K562 (cell line): ENCODE measurements around the gene RFX7. TPM values are rescaled to one million over a fixed set of nuclear protein-coding genes. Genes with fewer than 3 reads are reported as not detected.
A peak's percentile ranks its signal among the peaks of the same experiment; 100 is the strongest.

ENCODE experiments used
- CEBPG ChIP-seq, 3 experiments: fragments of 200-800 bp in 1 of 3; sonication (Bioruptor generic) in 1 of 3; sonication (generic) in 1 of 3; formaldehyde crosslinking in 1 of 3; IDR thresholded peaks in 2 of 3; conservative IDR thresholded peaks in 1 of 3; 2 replicates each; pipeline versions ENCODE4 v1.6.1 to v1.8.0; 2016 to 2022; ENCODE audit warnings: missing compliant biosample characterization in 2 of 3, missing genetic modification characterization in 2 of 3, mild to moderate bottlenecking in 1 of 3, missing genetic modification reagents in 1 of 3
- ETS1 ChIP-seq: conservative IDR thresholded peaks from 2 replicates; pipeline ENCODE4 v1.6.1; 2011; ENCODE audit warnings: low read depth, mild to moderate bottlenecking, low read length; ENCODE audit not compliant: control insufficient read depth
- HNRNPL ChIP-seq: fragments of 200-400 bp; formaldehyde crosslinking; IDR thresholded peaks from 2 replicates; pipeline ENCODE4 v1.6.1; 2017; ENCODE audit warnings: low read depth, mild to moderate bottlenecking, low read length
- KLF6 ChIP-seq: fragments of 250-450 bp; sonication (Bioruptor Pico); IDR thresholded peaks from 2 replicates; pipeline ENCODE4 v1.4.0; 2020; ENCODE audit warnings: mild to moderate bottlenecking, moderate library complexity, borderline replicate concordance
- POLR2A ChIP-seq: fragments of 450-650 bp; conservative IDR thresholded peaks from 2 replicates; pipeline ENCODE4 v1.6.1; 2016
- SPI1 ChIP-seq: IDR thresholded peaks from 2 replicates; pipeline ENCODE4 v1.6.1; 2011; ENCODE audit warnings: low read depth, low read length, control low read depth, borderline replicate concordance
- ZNF592 ChIP-seq: fragments of 450-650 bp; IDR thresholded peaks from 2 replicates; pipeline ENCODE4 v1.6.1; 2017; ENCODE audit warnings: antibody characterized with exemption, mild to moderate bottlenecking
- ZNF639 ChIP-seq, 2 experiments: fragments of 200-800 bp in 1 of 2; sonication (Bioruptor generic) in 1 of 2; sonication (generic) in 1 of 2; formaldehyde crosslinking in 1 of 2; IDR thresholded peaks in 1 of 2; conservative IDR thresholded peaks in 1 of 2; 2 replicates each; pipeline versions ENCODE4 v1.5.0 to v1.6.1; 2016 to 2020; ENCODE audit warnings: missing compliant biosample characterization in 1 of 2, missing genetic modification characterization in 1 of 2, missing genetic modification reagents in 1 of 2
- ZNF644 ChIP-seq: fragments of 200-800 bp; sonication (Bioruptor generic); IDR thresholded peaks from 2 replicates; pipeline ENCODE4 v1.6.1; 2016; ENCODE audit warnings: low read depth, missing genetic modification characterization, missing compliant biosample characterization
- ZNF717 ChIP-seq: fragments of 250-450 bp; sonication (Bioruptor Pico); IDR thresholded peaks from 2 replicates; pipeline ENCODE4 v1.5.0; 2021
- polyA plus RNA-seq, 8 experiments: library from polyadenylated mRNA; depleted of rRNA in 4 of 8; stranded (reverse) in 5 of 8; unstranded in 3 of 8; fragments of >200 nt; fragmentation: Nextera tagmentation in 2 of 8; fragmentation: Illumina TruSeq in 1 of 8; extraction: Ambion mirVana in 2 of 8; extraction: Trizol in 1 of 8; gene quantifications; 2 replicates each; pipeline versions ENCODE4 v1.2.1 to v1.2.3, GENCODE V29; 2011 to 2014; ENCODE audit warnings: inconsistent platforms in 1 of 8, missing spikeins in 1 of 8
- total RNA-seq, 7 experiments: library from RNA; depleted of rRNA in 6 of 7; stranded (reverse); fragments of >200 nt in 6 of 7; fragmentation: Illumina TruSeq in 2 of 7; extraction: Trizol in 2 of 7; gene quantifications; 2 replicates each; pipeline versions ENCODE4 v1.2.1 to v1.2.3, GENCODE V29; 2011 to 2021; ENCODE audit warnings: low replicate concordance in 1 of 7
- TF ChIP-seq, protein P1 (sequence below), 2 experiments: fragments of 450-650 bp; IDR thresholded peaks; 2 replicates each; pipeline ENCODE4 v1.6.1; 2018; ENCODE audit warnings: mild to moderate bottlenecking in 2 of 2, low read depth in 1 of 2; ENCODE audit not compliant: partially characterized antibody in 2 of 2

RFX7 gene
- total and polyA plus RNA-seq, 9 of the 15 experiments (the other 6 are each of a cell fraction or from before 2014, with no cell fraction given), result 2.4 to 17.9 (median 6.3) TPM

DNA sequence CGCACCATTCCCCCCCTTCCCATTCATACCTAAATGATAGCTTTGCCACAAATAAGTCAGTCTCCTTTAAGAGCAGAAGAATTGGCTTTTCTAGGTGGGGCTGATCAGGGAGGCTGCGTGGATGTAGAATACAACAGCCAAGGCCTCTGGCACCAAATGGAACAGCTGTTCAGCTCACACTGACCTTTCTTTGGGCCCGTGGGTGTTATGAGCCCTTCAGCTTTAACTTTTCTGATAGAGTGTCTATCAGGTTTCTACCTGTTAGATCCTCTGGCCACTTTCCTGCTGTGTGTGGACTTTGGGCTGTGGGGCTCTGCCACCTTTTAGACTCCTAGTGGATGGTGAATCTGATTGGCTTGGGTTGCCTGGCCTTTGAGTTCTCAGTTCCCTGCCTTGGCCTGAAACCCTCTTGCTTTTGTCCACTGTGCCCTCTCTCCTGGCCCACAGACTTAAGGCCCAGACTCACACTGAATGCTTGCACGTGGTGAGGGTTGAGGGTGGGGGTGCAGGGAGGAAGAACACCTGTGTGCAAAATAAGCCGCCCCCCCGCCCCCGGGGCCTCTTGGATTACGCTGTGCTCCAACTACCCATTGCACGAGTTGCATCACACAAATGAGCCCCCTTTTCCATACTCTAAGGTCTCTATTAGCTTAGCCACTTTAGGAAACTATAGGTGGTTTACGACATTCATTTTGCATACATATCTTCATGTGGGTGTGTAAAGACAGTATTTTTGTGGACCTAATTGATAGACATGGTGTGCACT, 1.3 kb upstream of the RFX7 start (continued):
- TF ChIP-seq ZNF639 (CRISPR knock-in tag; conservative IDR thresholded peaks at IDR 0.05 in 1 of 2, IDR thresholded peaks at IDR 0.05 in 1 of 2) (peak in 1 of 2 experiments; percentile 44; a peak in 1 of 4 replicates), POLR2A (peak; percentile 14; the same call in 1 of the 2 replicates), ZNF592 (peak; percentile 78; the same call in 1 of the 2 replicates), KLF6 (CRISPR knock-in tag) (no peak), ZNF644 (peak; percentile 58; the same call in 1 of the 2 replicates), ETS1 (no peak), SPI1 (no peak), CEBPG (CRISPR knock-in tag; IDR thresholded peaks at IDR 0.05) (peak; percentile 71), CEBPG (tag; conservative IDR thresholded peaks at IDR 0.05 in 1 of 2, IDR thresholded peaks at IDR 0.05 in 1 of 2) (peak in 1 of 2 experiments; percentile 58; a peak in 2 of 4 replicates), ZNF717 (CRISPR knock-in tag) (no peak), HNRNPL (no peak)
- TF ChIP-seq, protein P1, sequence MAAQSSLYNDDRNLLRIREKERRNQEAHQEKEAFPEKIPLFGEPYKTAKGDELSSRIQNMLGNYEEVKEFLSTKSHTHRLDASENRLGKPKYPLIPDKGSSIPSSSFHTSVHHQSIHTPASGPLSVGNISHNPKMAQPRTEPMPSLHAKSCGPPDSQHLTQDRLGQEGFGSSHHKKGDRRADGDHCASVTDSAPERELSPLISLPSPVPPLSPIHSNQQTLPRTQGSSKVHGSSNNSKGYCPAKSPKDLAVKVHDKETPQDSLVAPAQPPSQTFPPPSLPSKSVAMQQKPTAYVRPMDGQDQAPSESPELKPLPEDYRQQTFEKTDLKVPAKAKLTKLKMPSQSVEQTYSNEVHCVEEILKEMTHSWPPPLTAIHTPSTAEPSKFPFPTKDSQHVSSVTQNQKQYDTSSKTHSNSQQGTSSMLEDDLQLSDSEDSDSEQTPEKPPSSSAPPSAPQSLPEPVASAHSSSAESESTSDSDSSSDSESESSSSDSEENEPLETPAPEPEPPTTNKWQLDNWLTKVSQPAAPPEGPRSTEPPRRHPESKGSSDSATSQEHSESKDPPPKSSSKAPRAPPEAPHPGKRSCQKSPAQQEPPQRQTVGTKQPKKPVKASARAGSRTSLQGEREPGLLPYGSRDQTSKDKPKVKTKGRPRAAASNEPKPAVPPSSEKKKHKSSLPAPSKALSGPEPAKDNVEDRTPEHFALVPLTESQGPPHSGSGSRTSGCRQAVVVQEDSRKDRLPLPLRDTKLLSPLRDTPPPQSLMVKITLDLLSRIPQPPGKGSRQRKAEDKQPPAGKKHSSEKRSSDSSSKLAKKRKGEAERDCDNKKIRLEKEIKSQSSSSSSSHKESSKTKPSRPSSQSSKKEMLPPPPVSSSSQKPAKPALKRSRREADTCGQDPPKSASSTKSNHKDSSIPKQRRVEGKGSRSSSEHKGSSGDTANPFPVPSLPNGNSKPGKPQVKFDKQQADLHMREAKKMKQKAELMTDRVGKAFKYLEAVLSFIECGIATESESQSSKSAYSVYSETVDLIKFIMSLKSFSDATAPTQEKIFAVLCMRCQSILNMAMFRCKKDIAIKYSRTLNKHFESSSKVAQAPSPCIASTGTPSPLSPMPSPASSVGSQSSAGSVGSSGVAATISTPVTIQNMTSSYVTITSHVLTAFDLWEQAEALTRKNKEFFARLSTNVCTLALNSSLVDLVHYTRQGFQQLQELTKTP (IDR thresholded peaks at IDR 0.05; ENCODE audit: low read depth in 1 of 2, partially characterized antibody in 2 of 2), result no peak
